ENCODE results near the gene PITPNB.

DNA sequence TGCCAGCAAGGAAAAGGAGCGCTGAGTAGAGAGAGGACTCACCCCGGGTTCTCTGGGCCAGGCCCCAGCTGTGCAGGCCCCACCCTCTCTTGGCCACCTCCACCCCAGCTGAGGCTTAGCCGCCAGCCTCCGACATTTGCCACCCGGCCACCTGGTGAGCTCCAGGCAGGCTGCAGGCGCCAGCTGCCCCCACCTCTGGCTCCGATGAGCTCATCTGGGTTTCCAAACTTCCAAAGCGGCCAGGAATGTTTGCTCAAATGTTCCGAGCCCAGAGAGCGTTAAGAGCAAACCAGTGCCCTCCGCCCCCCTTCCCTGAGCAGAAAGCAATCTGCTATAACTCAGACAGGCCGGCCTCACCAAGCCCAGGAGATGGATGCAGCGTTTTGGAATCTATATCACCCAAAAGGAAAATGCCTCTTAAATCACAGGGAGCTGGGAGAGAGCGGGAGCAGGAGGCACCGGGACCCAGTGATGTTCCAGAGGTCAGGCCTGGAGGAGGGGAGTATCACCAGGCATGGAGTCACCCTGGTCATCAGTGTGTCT lies 108.4 kb downstream of the PITPNB start:
- TF ChIP-seq, protein P1, sequence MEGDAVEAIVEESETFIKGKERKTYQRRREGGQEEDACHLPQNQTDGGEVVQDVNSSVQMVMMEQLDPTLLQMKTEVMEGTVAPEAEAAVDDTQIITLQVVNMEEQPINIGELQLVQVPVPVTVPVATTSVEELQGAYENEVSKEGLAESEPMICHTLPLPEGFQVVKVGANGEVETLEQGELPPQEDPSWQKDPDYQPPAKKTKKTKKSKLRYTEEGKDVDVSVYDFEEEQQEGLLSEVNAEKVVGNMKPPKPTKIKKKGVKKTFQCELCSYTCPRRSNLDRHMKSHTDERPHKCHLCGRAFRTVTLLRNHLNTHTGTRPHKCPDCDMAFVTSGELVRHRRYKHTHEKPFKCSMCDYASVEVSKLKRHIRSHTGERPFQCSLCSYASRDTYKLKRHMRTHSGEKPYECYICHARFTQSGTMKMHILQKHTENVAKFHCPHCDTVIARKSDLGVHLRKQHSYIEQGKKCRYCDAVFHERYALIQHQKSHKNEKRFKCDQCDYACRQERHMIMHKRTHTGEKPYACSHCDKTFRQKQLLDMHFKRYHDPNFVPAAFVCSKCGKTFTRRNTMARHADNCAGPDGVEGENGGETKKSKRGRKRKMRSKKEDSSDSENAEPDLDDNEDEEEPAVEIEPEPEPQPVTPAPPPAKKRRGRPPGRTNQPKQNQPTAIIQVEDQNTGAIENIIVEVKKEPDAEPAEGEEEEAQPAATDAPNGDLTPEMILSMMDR (IDR thresholded peaks at IDR 0.05), result no peak
- TF ChIP-seq POLR2A (IDR thresholded peaks at IDR 0.05), result no peak

Measured in testis (tissue), 2 donors.